Ishikawa (cell line): Measurements from ENCODE around the gene KCNH5.

Experiments used
- CEBPB ChIP-seq: IDR thresholded peaks from 2 replicates; pipeline ENCODE4 v1.6.1; 2012
- CREB1 ChIP-seq: IDR thresholded peaks from 2 replicates; pipeline ENCODE4 v1.6.1; 2012; ENCODE audit warnings: low read depth
- EGR1 ChIP-seq: IDR thresholded peaks from 2 replicates; pipeline ENCODE4 v1.6.1; 2012
- EP300 ChIP-seq: IDR thresholded peaks from 2 replicates; pipeline ENCODE4 v1.6.1; 2012; ENCODE audit warnings: borderline replicate concordance
- FOXM1 ChIP-seq: IDR thresholded peaks from 2 replicates; pipeline ENCODE4 v1.6.1; 2012; ENCODE audit warnings: low read depth, borderline replicate concordance
- MAX ChIP-seq: IDR thresholded peaks from 2 replicates; pipeline ENCODE4 v1.6.1; 2012
- NFIC ChIP-seq: IDR thresholded peaks from 2 replicates; pipeline ENCODE4 v1.6.1; 2012
- RAD21 ChIP-seq: IDR thresholded peaks from 2 replicates; pipeline ENCODE4 v1.6.1; 2012; ENCODE audit warnings: low read depth
- REST ChIP-seq: IDR thresholded peaks from 2 replicates; pipeline ENCODE4 v1.6.1; 2012; ENCODE audit warnings: low read depth, mild to moderate bottlenecking
- TAF1 ChIP-seq: IDR thresholded peaks from 2 replicates; pipeline ENCODE4 v1.6.1; 2012; ENCODE audit warnings: low read depth, mild to moderate bottlenecking
- TCF12 ChIP-seq: IDR thresholded peaks from 2 replicates; pipeline ENCODE4 v1.6.1; 2012; ENCODE audit warnings: low read depth
- TEAD4 ChIP-seq: IDR thresholded peaks from 2 replicates; pipeline ENCODE4 v1.6.1; 2012
- USF1 ChIP-seq: IDR thresholded peaks from 2 replicates; pipeline ENCODE4 v1.6.1; 2012
- YY1 ChIP-seq: IDR thresholded peaks from 2 replicates; pipeline ENCODE4 v1.6.1; 2012; ENCODE audit warnings: low read depth
- ZBTB7A ChIP-seq: IDR thresholded peaks from 2 replicates; pipeline ENCODE4 v1.6.1; 2012; ENCODE audit warnings: low read depth

Gene KCNH5

GRCh38 chr14:63032641-63033040, 12.6 kb downstream of the KCNH5 start:
- no peak for TF ChIP-seq EP300
- TF ChIP-seq CREB1: no peak
- TF ChIP-seq TAF1: no peak
- TF ChIP-seq TEAD4: no peak
- TF ChIP-seq CEBPB: no peak
- TF ChIP-seq REST: no peak
- TF ChIP-seq MAX: no peak
- TF ChIP-seq ZBTB7A: no peak

GRCh38 chr14:63032076-63032475, 13.2 kb downstream of the KCNH5 start:
- TF ChIP-seq RAD21: no peak
- TF ChIP-seq REST: no peak
- TF ChIP-seq EP300: no peak
- no peak for TF ChIP-seq TCF12
- TF ChIP-seq CREB1: no peak
- no peak for TF ChIP-seq EGR1
- no peak for TF ChIP-seq USF1
- TF ChIP-seq NFIC: no peak
- TF ChIP-seq ZBTB7A: no peak
- no peak for TF ChIP-seq MAX
- TF ChIP-seq FOXM1: no peak
- no peak for TF ChIP-seq YY1
- TF ChIP-seq CEBPB: no peak

GRCh38 chr14:63030113-63030512, 15.1 kb downstream of the KCNH5 start:
- TF ChIP-seq REST (no peak), RAD21 (no peak), USF1 (no peak), ZBTB7A (no peak), EGR1 (no peak), FOXM1 (no peak), EP300 (no peak), TAF1 (no peak), TCF12 (no peak), YY1 (no peak), CEBPB (no peak), NFIC (no peak), MAX (no peak), TEAD4 (no peak), CREB1 (no peak)

GRCh38 chr14:63027719-63028118, 17.5 kb downstream of the KCNH5 start:
- TF ChIP-seq USF1: no peak
- no peak for TF ChIP-seq REST
- no peak for TF ChIP-seq EGR1
